Upper lobe of left lung (tissue), 4 donors: ENCODE results near the gene GALR3.

Experiments used
- POLR2A ChIP-seq, 4 donors: fragments of 450-650 bp; IDR thresholded peaks; one replicate each; pipeline ENCODE4 v1.5.1; 2016 to 2017; ENCODE audit warnings: antibody characterized with exemption in 4 of 4, mild to moderate bottlenecking in 2 of 4
- POLR2AphosphoS5 ChIP-seq, 2 donors: sonication (generic); formaldehyde crosslinking; IDR thresholded peaks; one replicate each; pipeline ENCODE4 v1.5.1; 2017; ENCODE audit warnings: antibody characterized with exemption in 2 of 2
- TF ChIP-seq, protein P1 (sequence below), 6 experiments: fragments of 450-650 bp in 4 of 6; fragments of 200-600 bp in 2 of 6; sonication (generic) in 2 of 6; IDR thresholded peaks; one replicate each; pipeline ENCODE4 v1.5.1; 2016 to 2019; ENCODE audit warnings: antibody characterized with exemption in 6 of 6

DNA sequence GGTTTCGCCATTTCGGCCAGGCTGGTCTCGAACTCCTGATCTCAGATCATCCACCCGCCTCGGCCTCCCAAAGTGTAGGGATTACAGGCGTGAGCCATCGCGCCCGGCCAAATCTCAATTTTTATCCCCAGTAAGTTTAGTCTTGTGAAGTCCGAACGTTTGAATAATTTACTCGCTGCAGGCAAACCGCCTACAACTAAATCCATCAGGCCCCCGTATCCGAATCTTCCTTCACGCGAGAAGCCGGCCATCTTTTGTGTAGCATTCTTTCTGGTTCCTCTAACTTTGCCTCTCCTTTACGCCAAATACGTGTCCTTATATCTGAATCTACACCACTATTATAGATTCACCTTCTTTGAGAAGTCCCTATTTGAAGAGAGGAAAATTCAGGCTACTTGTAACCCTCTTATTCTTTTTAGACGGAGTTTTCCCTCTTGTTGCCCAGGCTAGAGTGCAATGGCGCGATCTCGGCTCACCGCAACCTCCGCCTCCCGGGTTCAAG is 25.5 kb downstream of the GALR3 start:
- TF ChIP-seq, protein P1, sequence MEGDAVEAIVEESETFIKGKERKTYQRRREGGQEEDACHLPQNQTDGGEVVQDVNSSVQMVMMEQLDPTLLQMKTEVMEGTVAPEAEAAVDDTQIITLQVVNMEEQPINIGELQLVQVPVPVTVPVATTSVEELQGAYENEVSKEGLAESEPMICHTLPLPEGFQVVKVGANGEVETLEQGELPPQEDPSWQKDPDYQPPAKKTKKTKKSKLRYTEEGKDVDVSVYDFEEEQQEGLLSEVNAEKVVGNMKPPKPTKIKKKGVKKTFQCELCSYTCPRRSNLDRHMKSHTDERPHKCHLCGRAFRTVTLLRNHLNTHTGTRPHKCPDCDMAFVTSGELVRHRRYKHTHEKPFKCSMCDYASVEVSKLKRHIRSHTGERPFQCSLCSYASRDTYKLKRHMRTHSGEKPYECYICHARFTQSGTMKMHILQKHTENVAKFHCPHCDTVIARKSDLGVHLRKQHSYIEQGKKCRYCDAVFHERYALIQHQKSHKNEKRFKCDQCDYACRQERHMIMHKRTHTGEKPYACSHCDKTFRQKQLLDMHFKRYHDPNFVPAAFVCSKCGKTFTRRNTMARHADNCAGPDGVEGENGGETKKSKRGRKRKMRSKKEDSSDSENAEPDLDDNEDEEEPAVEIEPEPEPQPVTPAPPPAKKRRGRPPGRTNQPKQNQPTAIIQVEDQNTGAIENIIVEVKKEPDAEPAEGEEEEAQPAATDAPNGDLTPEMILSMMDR (IDR thresholded peaks at IDR 0.05) = no peak
- TF ChIP-seq POLR2A (IDR thresholded peaks at IDR 0.05) = no peak
- no peak for TF ChIP-seq POLR2AphosphoS5 (IDR thresholded peaks at IDR 0.05)
